NB4 (cell line): Measurements from ENCODE around the gene SURF2.

Source experiments
- CTCF ChIP-seq: IDR thresholded peaks from one replicate; pipeline ENCODE4 v1.5.1; 2012; ENCODE audit warnings: low read depth, low read length
- MAX ChIP-seq: IDR thresholded peaks from 2 replicates; pipeline ENCODE4 v1.6.1; 2011; ENCODE audit warnings: low read depth, low read length
- MYC ChIP-seq: IDR thresholded peaks from 2 replicates; pipeline ENCODE4 v1.6.1; 2011; ENCODE audit warnings: low read depth, low read length
- POLR2A ChIP-seq: IDR thresholded peaks from 2 replicates; pipeline ENCODE4 v1.6.1; 2011; ENCODE audit warnings: mild to moderate bottlenecking; ENCODE audit not compliant: insufficient read length; ENCODE audit errors: extremely low read depth

GRCh38 chr9:133400292-133400691 is 43.9 kb downstream of the SURF2 start:
- TF ChIP-seq CTCF (no peak), POLR2A (no peak), MYC (no peak), MAX (no peak)
